HG03432 (cell line): ENCODE data around the gene RNU6-1.
A peak's percentile ranks its signal among the peaks of the same experiment; 100 is the strongest.

ENCODE experiments used
- ATAC-seq: cut with Tn5 transposase; IDR thresholded peaks from one replicate; pipeline ENCODE4 v1.9.1; 2021; ENCODE audit warnings: mild to moderate bottlenecking, moderate library complexity; ENCODE audit not compliant: unreplicated experiment

Gene RNU6-1

GRCh38 chr15:67839929-67840748 is at the start of gene RNU6-1:
RNU6-1 (minus strand) TSS chr15:67840045.
- ATAC-seq = peak; percentile 85

DNA sequence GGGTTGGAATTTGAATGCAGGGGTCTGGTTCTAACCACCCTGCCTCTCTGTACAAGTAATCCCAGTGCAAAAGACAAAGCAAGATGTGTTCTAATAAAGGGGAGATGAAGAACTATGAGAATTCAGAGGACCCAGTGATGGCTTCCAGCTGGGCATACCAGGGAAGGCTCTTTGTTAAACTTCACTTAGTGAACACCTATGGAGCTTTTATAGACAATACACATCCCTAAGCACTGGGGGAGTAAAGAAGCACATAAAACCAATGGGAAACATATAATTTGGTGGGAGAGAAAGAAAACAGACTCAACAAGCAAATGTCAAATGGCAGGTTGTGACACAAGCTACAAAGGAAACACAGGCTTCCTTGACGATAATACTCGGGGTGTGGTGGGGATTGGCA is 47.9 kb upstream of the RNU6-1 start:
- no peak for ATAC-seq

DNA sequence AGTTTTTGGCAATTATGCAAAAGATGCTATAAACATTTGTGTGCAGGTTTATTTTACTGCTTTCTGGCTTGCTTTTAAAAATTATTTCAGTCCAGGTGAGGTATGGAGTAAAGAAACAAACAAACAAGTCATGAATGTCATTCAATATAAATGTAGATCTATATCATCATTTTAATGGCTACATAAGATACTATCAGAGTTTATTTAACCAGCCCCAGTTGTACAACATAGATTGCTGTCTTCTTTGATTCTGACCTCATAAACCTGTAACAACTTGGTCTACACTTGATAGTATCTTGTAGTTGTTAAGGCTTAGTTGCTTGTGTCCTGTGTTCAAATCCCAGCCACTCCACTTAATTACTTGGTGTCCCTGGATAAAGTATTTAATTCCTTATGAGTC is 46.0 kb upstream of the RNU6-1 start:
- no peak for ATAC-seq

- ATAC-seq = no peak
Measured at GRCh38 chr15:67885175-67885523, 45.3 kb upstream of the RNU6-1 start.

GRCh38 chr15:67884514-67885174 is 44.8 kb upstream of the RNU6-1 start:
- no peak for ATAC-seq

DNA sequence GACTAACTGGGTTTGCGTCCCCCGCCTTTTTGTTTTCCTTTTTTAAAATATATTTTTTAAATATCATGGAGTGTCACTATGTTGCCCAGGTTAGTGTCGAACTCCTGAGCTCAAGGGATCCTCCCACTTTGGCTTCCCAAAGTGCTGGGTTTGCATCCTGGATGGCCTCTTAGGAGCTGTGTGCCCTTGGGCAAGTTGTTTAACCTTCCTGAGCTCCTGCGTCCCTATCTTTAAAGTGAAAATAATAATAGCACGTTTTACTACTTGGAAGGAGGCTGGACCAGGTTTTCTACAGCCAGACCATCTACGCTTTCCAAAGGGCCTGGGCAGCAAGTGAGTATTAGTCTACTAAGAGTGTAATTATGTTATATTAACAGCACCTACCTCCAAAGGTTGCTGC is 44.2 kb upstream of the RNU6-1 start:
- ATAC-seq = no peak

- ATAC-seq = no peak
Measured at GRCh38 chr15:67883234-67883773, 43.5 kb upstream of the RNU6-1 start.

GRCh38 chr15:67882487-67883233 is 42.8 kb upstream of the RNU6-1 start:
- ATAC-seq = no peak

- ATAC-seq = no peak
Measured at GRCh38 chr15:67880651-67881182, 40.9 kb upstream of the RNU6-1 start.

DNA sequence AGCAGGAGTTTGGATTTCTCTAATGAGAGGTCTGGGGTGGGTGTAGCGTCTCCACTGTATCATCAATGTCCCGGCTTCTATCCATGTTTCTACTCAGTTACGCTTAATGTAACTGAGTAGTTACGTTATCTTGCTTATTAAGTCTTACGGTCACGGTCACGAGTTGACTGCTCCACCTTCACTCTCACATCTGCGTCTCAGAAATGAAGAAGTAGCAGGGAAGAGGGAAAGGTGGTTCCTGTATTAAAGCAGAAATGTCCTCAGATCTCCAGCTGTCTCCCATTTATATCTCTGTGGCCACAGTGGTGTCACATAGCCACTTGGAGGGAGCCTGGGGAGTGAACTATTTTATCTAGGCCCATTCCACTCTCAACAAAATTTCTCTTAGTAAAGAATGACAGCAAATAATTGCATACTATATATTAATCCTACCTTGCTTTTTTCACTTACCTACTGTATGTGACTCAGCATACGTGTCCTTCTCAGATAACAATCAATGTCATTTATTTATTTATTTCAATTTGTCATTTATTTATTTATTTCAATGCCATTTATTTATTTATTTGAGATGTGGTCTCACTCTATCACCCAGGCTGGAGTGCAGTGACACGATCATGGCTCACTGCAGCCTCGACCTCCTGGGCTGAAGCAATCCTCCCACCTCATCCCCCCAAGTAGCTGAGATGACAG is 39.7 kb upstream of the RNU6-1 start:
- no peak for ATAC-seq

DNA sequence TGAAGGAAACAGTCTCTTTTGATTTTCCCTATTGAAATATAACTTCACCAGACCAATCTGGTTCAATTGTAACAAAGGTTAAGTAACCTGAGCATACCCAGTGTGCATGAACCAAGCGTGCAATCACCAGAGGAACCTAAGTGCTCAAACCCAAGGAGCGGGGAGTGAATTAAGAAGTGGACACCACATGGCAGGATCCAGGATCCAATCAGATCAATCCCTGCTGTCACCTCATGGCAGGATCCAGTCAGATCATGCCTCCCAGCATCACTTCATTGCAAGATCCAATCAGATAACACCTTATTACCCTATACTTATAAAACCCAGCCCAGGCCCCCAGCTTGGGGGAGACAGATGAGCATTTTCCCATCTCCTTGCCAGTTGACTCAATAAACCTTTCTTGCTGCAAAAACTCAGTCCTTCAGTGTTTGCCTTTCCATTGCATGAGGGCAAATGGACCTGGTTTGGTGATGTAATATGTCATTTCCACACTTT is 38.9 kb upstream of the RNU6-1 start:
- ATAC-seq = no peak

- no peak for ATAC-seq
Measured at GRCh38 chr15:67873777-67874176, 33.9 kb upstream of the RNU6-1 start.

GRCh38 chr15:67870868-67871408 is 31.1 kb upstream of the RNU6-1 start:
- ATAC-seq = no peak

DNA sequence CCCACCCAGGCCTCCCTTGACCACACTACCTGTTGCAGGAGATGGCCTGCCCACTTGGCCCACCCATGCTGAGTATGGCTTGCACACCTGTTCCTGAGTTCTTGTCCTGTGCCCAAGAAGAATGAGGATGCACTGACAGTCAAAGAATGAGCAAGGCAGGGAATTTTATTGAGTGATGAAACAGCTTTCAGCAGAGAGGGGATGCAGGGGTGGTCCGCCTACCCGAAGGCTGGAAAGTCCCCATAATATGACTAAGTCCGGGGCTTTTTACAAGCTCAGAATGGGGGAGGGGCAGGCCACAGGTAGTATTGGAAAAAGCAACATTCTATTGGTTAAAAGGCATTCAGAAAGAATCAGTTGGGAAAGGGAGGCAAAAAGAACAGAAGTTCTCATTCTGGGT is 29.9 kb upstream of the RNU6-1 start:
- ATAC-seq = no peak

- no peak for ATAC-seq
Measured at GRCh38 chr15:67865766-67866165, 25.9 kb upstream of the RNU6-1 start.

GRCh38 chr15:67865331-67865730 is 25.5 kb upstream of the RNU6-1 start:
- no peak for ATAC-seq

DNA sequence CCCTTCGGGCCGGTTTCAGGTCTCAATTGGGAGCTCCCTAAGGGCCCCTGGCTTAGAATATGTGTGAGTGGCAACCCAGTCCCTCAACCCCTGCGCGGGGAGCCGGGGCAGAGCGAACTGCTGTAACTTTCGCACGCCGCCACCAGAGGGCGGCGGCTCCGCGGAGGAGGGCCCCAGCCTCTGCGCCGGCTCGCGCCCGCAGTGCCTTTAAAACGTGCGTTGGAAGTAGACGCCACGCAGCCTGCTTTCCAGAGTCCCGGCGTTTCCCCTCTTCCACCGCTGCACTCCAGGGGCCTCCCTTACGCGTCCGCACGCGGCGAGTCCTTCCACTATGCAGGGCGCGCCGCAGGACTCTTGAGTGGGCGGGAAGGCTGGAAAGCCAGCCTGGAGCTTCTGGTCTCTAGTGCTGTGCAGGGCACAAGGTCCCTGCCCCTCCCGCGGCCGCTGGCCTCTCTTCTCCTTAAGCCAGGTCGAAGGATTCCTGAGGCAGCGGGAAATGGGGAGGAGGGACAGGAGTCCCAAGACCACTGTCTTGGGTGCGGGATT is 23.7 kb upstream of the RNU6-1 start:
- ATAC-seq = peak; percentile 89

DNA sequence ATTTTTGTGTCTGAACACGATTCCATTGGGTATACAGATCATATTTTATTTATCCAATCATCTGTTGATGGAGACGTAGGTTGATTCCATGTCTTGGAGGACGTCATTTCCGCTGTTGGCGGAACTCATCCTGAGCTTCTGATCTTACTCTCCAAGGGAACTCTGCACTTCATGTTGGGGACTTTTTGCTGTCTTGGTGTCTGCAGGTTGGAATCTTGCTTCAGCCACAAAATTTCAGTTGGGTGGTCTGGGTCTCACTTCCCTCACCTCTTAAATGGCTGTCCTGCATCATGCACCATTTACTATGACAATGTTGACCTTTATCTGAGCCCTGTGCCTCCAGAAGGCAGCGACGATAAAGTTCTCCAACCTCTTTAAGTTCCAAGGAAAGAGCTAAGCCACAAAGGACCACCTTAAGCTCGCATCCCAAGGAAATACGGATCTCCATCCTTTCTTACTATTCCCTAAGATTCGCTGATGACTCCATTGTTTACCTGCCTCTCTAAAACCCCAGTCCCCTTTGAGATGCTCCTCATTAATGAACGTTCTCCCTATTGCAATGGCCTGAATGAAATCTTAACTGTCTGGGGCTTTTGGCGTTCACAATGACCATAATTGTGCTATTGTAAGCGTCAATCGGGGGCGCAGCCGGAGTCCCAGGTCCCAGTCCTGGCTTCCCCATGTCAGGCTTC is 23.1 kb upstream of the RNU6-1 start:
- peak; percentile 32 for ATAC-seq

DNA sequence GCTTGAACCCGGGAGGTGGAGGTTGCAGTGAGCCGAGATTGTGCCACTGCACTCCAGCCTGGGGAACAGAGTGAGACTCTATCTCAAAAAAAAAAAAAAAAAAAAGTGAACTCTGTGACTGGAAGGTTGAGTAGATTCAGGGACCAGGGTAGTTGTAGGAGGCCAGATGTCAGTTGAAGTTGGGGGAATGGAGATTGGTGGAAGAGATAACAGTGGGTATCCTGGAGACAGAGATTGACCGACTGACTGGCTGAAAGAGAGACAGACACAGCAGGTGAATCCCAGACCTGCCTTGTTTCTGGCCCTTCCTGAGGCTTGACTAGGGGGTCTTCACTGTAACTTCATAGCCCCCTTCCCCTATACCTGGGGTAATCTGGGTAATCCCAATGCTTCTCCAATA is 22.1 kb upstream of the RNU6-1 start:
- ATAC-seq = no peak
